HTERT RPE-1 (cell line): ENCODE measurements around the gene FUZ.

ENCODE experiments used
- in situ Hi-C: fragments of 300-500 bp; cut with MboI; formaldehyde crosslinking; loops from 4 replicates; pipeline ENCODE4 v1.14.3; 2020; ENCODE audit warnings: low sequenced_read_pairs

Gene FUZ

DNA sequence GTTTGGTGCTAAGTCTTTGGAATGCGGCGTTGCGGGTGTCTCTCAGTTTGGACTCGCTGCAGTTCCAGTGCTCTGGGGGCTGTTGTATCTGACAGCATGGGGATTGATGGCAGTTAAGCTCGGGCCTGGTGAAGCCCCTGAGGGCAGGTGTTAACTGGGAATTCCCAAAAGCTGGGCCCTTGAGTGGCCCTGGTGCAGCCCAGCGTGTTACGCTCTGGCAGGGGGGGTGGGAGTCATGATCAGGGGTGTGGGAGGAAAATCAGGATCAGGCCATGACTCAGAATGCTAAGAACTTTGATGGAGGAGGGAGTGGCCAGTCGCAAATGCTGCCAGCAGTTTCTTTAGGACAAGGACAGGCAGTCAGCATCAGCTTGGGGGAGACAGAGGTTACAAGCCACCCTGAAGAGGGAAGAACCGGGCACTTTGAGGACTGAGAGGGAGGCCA, 26.7 kb downstream of the FUZ start:
- in situ Hi-C loops: no loop called here

DNA sequence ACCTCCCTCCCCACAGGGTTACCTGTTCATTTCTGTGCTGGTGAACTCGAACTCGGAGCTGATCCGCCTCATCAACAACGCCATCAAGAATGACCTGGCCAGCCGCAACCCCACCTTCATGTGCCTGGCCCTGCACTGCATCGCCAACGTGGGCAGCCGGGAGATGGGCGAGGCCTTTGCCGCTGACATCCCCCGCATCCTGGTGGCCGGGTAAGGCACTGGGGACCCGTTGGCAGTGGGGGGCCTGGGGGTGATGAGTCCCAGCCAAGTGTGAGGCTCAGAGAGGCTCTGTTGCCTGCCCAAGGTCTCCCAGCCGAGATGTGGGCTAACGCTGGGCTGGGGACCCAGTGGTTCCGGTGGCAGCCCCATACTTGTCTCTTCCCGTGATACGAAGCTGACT, 30.6 kb downstream of the FUZ start:
- in situ Hi-C loops: no loop called here

DNA sequence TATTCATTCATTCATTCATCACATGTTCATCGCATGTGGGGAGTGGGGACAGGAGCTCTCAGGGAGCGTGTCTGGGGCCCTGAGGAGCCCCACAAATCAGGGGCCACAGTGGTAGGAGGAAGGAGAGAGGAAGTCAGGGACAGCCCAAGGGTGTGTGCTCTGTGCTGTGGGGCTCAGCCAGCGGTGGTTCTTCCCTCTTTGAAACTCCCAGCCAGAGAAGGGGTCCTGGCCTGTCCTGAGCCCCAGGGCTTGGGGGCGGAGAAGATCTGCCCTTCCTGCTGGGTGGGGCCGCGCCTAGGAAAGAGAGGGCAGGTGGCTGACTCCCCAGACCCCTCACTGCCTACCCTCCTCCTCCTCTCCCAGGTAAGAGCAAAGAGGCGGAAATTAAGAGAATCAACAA, 31.7 kb downstream of the FUZ start:
- in situ Hi-C loops: no loop called here

DNA sequence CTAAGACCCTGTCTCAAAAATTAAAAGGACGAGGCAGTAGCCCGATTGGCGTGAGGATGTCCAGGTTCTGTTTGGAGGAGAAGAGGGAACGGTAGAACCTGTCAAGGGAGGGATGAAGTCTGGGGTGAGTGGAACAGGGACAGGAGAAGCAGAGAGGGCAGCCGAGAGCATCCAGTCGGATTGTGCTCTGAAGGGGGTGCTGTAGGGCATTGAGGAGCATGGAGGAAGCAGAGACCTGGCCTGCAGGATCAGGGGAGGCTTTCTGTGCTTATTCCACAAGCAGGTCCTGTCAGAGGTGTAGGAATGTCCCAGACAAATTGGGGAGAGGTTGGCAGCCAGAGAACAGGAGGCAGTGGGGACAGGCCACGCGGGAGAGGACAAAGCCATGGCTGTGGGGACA, 32.2 kb downstream of the FUZ start:
- in situ Hi-C loops: no loop called here

DNA sequence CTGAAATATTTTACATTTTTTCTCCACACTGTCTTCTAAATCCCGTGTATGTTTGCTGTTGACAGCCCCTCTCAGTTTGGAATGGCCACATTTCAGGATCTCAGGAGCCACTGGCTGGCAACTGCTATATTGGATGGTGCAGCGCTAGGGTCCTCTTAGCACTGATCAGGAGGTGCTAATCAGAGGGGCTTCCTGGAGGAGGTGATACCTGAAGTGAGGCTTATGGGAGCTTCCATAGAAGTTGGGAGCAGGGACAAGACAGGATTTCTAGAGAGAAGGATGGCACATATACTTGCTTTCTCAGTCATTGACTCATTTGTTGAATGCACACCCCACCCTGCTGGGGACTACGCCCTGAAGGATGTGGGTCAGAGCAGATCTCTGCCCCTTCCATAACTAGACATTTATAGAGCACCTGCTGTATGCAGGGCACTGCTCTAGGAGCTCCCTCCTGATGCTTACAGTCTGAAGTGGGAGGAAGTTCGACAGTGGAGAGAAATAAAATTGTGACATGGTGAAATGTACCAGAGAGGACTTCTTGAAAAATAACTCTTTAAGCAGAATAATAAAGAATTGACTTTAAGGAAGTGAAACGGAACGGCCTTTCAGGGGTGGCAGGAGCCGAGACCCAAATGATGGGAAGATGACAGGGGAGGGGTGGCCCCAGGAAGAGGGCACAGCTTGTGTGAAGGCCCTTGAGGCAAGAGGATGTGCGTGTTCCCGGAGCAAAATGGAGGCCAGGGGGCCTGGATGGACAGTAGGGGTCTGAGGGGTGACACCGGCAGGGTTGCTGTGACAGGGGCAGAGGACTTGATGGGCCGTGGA, 33.1 kb downstream of the FUZ start:
- in situ Hi-C loops: no loop called here

DNA sequence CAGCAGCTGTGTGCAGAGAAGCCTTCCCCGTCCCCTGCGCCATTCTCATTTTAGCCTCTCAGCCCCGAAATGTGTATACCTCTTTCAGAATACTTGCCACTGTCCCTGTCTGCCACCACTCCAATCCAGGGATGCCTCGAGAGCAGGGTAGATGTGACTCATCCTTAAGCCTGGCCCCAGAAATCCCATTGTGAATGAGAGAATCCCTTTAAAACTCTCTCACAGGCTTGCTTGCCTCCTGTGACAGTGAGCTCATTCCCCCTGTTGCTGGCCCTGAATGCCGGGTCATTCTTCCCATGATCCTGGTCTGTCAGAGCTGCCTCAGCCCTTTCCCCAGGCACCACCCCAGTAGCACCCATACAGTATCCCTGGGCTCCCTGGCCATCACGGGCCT, 36.7 kb downstream of the FUZ start:
- in situ Hi-C loops: no loop called here

DNA sequence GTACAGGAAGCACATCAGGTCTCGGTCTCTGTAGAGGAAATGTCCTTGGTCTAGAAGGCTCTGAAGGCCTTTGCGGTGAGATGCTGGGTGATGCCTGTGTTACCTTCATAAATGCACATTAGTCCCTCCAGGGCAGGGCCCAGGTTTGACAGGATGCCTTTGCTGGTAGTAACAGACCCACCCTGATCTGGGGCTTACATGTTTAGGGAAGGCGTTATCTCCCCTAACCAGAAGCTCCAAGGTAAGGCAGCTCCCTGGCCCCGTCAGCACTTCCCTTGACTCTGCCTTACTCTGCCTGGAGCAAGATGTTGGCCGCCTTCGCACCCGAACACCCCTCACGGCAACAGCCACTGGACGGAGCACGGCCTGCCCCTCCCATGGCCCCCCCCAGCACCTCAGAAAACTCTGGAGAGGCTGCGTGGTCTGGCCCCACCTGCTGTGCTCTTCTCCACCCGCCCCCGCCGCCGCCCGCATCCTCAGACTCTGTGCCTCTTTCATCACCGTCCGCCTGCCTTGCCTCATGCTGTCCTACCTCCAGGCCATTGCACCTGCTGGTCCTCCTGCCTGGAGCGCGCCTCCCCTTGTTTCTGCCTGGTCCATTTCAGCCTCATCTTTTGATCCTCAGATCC, 37.2 kb downstream of the FUZ start:
- in situ Hi-C loops: no loop called here

DNA sequence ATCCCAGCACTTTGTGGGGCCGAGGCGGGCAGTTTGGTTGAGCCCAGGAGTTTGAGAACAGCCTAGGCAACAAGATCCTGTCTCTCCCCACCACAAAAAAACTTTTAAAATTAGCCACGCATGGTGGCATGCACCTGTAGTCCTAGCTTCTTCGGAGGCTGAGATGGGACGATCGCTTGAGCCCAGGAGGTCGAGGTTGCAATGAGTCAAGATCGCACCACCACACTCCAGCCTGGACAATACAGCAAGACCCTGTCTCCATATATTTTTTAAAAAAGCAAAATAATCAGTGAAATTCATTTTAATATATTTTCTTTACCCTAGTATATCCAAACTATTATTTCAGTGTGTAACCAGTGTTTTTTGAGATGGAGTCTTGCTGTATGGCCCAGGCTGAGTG, 38.1 kb downstream of the FUZ start:
- in situ Hi-C loops: no loop called here

DNA sequence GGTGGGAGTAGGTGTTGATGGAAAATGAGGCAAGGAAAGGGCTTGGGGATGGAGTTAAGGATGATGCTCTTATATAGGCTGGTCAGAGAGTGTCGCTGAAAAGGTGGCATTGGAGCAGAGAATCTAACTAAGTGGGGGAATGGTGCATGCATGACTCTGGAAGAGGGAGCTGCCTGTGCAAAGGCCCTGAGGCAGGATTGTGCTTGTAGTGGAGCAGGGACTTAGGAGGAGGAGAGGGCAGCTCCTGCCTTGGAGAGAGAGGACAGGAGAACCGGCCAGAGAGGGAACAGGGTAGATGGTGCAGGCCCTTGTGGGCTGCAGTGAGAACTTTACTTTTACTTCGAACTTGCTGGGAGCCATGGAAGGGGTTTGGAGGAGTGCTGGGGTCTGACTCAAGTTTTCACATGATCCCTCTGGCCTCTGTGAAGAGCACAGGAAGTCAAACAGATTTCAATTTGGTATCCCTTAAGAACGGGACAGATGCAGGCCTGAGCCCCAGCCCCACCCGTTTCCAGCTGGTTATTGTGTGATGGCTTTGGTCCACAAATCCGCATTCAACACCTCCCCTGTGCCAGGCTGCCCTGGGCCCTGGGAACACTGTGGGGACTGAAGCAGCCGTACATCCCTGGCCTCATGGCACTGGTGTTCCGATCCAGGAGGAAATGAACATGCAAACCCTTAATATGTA, 39.3 kb downstream of the FUZ start:
- in situ Hi-C loops: no loop called here

DNA sequence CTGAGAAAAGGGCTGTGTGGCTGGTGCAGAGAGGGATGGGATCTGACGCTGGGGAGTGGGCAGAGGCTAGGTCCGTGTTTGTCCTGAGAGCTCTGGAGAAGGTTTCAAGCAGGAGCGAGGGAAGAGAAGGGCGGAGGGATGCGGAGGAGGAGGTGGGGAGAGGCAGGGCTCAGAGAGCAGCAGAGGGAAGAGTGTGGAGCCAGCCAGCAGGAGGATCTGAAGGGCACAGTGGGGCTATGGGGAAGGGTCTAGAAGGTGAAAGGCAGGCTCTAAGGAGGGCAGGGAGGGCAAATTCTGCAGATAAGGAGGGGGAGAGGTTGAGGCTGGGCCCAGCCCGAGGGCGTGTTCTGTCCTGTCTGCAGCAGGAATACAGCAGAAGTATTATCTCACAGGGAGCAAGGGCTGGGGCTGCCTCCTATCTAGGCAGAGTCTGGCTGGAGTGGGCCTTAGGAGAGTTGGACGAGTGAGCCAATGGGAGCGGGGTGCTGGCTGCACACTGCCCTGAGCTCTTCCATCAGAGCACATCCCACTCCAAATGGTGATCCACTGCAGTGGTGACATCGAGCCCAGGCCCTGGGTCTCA, 40.2 kb downstream of the FUZ start:
- in situ Hi-C loops: no loop called here

DNA sequence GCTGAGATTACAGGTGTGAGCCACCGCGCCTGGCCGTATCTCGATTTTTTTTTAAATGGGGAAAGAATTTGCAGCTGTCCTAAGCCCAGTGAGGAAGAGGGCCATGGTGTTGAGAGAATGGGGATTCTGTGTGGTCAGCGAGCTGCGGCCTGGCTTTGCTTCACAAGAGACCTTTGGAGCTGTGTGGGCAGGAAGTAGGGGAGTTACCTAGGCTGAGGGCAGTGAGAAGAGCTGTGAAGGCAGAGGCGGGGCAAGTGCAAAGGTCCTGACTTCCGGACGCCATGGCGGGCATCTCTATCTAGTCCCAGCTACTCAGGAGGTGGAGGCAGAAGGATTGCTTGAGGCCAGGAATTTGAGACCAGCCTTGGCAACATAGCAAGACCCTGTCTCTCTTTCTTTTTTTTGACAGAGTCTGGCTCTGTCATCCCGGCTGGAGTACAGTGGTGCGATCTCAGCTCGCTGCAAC, 41.4 kb downstream of the FUZ start:
- in situ Hi-C loops: no loop called here

DNA sequence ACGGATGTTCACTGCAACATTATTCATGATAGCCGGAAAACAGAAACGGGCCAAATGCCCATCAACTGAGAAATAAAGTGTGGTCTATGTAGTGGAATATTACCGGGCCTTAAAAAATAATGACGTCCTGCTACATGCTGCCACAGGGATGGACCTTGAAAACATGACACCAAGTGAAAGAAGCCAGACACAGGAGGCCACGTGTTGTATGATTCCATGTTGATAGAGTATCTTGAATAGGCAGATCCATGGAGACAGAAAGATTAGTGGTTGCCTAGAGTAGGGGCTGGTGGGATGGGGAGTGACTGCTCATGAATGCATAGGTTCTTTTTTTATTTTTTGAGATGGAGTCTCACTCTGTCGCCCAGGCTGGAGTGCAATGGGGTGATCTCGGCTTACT, 42.6 kb downstream of the FUZ start:
- in situ Hi-C loops: no loop called here

DNA sequence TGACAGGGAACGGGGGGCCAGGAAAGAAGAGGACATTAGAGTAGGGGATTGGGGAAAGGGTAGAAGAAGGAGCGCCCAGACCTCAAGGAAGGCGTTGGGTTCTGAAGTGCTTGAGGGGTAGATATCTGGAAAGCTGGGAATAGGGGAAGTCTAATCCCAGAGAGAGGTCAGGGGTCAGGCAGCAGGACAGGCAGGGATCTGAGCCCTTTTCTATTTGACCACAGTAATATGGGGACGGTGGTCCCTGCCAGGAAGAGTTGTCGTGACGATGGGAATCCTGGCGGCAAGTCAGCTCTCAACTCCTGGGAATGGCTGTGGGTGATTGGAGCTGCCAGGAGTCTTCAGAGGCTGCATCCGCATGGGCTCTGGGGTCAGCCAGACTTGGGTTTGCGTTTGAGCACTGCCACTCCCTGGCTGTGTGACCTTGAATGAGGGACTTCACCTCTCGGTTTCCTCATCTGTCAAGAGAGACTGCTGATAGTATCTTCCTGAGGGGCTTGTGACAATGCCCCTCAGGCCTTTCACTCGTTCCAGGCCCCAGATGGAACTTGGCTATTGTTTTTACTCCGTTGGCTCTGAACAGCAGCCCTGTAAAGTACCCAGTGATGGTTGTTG, 45.0 kb downstream of the FUZ start:
- in situ Hi-C loops: no loop called here

DNA sequence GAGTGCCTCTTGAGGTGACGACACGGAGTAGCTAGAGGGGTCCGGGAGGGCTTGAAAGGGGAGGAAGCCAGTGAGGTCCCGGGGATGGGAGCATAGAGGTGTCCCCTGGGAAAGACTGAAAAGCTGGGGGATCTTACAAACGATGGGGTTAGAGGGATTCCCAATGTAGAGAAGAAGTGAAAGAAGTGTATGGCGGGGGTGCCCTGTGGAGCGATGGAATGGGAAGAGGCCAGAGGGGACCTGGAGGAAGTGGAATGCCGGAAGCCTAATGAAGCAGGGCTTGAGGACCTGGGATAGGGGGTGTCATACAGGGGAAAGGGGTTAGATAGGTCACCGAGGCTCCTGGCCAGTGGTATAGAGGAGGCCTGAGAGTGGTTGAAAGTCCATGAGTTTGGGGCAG, 45.7 kb downstream of the FUZ start:
- in situ Hi-C loops: no loop called here

DNA sequence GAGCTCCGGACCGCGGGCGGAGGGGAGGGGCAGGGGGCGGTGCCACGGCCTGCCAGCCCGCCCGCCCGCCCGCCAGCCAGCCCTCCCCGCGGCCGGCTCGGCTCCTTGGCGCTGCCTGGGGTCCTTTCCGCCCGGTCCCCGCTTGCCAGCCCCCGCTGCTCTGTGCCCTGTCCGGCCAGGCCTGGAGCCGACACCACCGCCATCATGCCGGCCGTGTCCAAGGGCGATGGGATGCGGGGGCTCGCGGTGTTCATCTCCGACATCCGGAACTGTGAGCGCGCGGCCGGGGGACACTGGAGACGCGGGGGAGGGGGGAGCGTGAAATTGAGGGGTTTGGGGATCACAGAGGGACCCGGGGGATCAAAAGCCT, 46.2 kb downstream of the FUZ start, which contains the start of gene AP2A1:
AP2A1 (plus strand) TSS at position 72 of the 370 bp plus-strand sequence; CDS start at position 205, 133 bp downstream.
- in situ Hi-C loops: no loop called here

DNA sequence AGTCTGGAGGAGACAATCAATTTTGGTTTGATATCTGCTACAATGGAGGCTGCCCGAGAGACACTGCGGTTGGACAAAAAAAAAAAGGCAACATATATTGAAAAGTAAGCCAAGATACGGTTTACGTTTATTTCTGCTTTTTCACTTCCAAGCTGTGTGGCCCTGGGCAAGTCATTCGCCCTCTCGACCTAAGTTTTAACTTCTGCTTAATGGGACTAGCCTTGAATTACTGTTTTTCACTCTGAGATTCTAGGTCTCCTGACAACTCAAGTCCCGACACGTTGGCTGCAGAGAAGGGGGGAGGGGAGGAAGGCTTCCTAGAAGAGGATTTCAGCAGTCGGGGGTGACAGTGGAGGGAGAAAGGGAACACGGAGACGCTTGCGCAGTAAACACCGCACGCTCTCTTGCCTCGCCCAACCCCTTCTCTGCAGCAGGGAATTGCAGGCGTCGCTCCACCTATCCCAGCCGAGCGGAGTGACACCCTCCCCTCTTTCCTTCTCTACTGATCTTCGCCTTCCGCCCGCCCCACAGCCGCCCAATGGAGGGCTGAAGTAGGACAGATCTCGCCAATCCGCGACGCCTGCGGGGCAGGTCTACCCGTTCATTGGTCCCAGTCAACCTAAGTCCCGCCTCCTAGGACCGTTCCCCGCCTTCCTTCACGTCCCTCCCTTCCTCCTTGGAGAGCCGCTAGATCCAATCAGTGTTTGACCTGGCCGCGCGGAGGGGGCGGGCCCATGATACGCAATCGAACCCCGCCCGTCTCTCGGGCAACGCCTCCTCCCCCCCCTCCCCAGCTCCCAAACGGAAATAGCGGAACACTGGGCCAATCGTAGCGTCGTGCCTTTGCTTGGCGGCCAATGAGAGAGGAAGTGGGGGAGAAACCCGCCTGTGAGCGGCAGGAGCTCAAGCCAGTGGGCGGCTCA, 46.8 kb downstream of the FUZ start:
- in situ Hi-C loops: no loop called here

DNA sequence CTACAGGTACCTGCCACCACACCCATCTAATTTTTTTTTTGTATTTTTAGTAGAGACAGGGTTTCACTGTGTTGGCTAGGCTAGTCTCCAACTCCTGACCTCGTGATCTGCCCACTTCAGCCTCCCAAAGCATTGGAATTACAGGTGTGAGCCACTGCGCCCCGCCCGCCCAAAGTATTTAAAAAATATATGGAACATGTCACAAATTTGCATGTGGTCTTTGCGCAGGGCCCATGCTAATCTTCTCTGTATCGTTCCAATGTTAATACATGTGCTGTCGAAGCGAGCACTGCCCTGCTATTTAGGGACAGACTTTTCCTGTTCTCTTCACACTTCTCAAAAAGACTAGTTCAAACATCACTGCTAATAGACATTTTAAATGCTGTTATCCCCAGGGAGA, 48.8 kb downstream of the FUZ start:
- in situ Hi-C loops: no loop called here

DNA sequence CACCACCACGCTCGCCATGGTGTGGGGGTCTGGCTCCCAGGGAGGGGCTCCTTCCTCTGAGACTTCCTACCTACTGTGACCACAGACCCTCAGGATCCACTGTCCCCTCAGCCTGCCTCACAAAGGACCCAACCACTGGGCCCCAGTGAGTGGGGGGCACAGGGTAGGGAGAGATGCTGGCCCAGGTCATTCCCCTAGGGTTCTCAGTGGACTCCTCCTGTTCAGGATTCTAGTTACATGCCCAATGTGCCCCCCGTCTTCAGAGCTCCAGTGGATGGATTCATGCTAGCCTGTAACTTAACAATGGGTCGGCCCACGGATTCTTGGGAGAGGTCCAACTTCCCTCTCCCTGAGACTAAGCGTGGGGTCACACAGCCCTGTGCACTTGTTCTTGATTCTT, 49.9 kb downstream of the FUZ start, which contains the start of gene TSKS:
TSKS (minus strand) TSS at position 77 of the 400 bp plus-strand sequence; CDS start at position 18, 59 bp downstream.
- in situ Hi-C loops: no loop called here

DNA sequence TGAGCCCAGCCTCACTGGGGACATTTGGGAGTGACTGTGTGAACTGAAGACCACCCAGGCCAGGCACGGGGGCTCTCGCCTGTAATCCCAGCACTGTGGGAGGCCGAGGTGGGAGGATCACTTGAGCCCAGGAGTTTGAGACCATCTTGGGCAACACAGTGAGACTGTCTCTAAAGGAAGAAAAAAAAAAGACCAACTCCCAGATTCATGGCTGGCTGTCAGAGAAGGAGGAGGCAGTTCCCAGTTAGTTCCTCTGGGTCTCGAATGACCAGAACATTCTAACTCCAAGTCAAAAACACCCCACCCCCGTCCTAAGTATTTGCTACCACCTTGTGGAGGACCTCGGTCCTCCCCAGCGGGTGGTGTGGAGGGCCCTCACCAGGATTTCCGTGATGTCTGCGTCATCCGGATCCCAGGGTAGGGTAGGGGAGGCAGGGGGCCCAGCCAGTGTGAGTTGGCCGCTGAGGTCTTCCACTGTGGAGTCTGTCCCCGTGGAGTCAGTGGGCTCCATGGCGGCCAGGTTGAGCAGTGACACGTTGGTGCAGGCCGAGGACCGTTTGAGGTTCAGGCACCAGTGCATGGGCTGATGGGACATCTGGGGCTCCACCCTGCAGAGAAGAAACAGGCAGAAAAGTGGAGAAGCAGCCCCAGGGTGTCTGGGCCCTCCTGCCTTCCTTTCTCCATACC, 51.3 kb downstream of the FUZ start:
- in situ Hi-C loops: no loop called here
